Astrocyte of the spinal cord (primary cell): ENCODE data around the gene ATP4A.
"Not testable (repeated sequence)": the region's sequence is repeated elsewhere in the genome, so short reads cannot be mapped to it uniquely, and the experiment has no call there.

ENCODE experiments used
- DNase-seq: peaks from one replicate; pipeline ENCODE4 v3.0.0; 2011; ENCODE audit warnings: low read depth, low spot score
- H3K4me3 ChIP-seq: 2 replicates; pipeline ENCODE4 v1.5.1; 2011; ENCODE audit warnings: low read depth, mild to moderate bottlenecking, low read length, moderate library complexity
- CTCF ChIP-seq: IDR thresholded peaks from 2 replicates; pipeline ENCODE4 v1.5.1; 2012; ENCODE audit warnings: low read depth, mild to moderate bottlenecking, low read length, inconsistent platforms
- in situ Hi-C: cut with HindIII; loops from 2 replicates; pipeline ENCODE4 v1.10.0; 2017; ENCODE audit warnings: low sequenced_read_pairs

Gene ATP4A

GRCh38 chr19:35563207-35563829, at the start of gene ATP4A:
Gene ATP4A, minus strand, starts transcription at chr19:35563658. Its CDS starts 29 bp downstream, at chr19:35563629.
- TF ChIP-seq CTCF = no peak
- DNase-seq = no peak
- in situ Hi-C loops = no loop called here
- no peak within 1 kb of the TSS for H3K4me3 ChIP-seq

- in situ Hi-C loops = no loop called here
- peak within 1 kb of the TSS; percentile 94 for H3K4me3 ChIP-seq
- no peak for TF ChIP-seq CTCF
- DNase-seq = peak; percentile 95
Measured at GRCh38 chr19:35612559-35613321, 49.3 kb upstream of the ATP4A start, which contains the start of gene HAUS5. Gene HAUS5, plus strand, starts transcription at chr19:35612735. Its CDS starts 60 bp downstream, at chr19:35612795.

GRCh38 chr19:35612224-35612558, 48.7 kb upstream of the ATP4A start:
- in situ Hi-C loops = no loop called here
- H3K4me3 ChIP-seq = peak overlapping the region; percentile 94
- DNase-seq = no peak
- no peak for TF ChIP-seq CTCF

GRCh38 chr19:35609851-35610353, 46.4 kb upstream of the ATP4A start:
- H3K4me3 ChIP-seq = no peak overlapping the region
- TF ChIP-seq CTCF = no peak
- no peak for DNase-seq
- in situ Hi-C loops = no loop called here

- no peak for TF ChIP-seq CTCF
- no peak for DNase-seq
- H3K4me3 ChIP-seq = no peak overlapping the region
- in situ Hi-C loops = no loop called here
Measured at GRCh38 chr19:35608251-35608650, 44.8 kb upstream of the ATP4A start.

GRCh38 chr19:35607661-35608060, 44.2 kb upstream of the ATP4A start:
- no peak for DNase-seq
- in situ Hi-C loops = no loop called here
- H3K4me3 ChIP-seq = no peak overlapping the region
- no peak for TF ChIP-seq CTCF

GRCh38 chr19:35607170-35607569, 43.7 kb upstream of the ATP4A start:
- in situ Hi-C loops, DNase-seq, H3K4me3 ChIP-seq: not testable (repeated sequence)

- DNase-seq, H3K4me3 ChIP-seq, in situ Hi-C loops: not testable (repeated sequence)
Measured at GRCh38 chr19:35604436-35604835, 41.0 kb upstream of the ATP4A start.
